ENCODE data around the gene OTUD3.
"Not testable (repeated sequence)": the region's sequence is repeated elsewhere in the genome, so short reads cannot be mapped to it uniquely, and the experiment has no call there.

The OTUD3 gene

DNA sequence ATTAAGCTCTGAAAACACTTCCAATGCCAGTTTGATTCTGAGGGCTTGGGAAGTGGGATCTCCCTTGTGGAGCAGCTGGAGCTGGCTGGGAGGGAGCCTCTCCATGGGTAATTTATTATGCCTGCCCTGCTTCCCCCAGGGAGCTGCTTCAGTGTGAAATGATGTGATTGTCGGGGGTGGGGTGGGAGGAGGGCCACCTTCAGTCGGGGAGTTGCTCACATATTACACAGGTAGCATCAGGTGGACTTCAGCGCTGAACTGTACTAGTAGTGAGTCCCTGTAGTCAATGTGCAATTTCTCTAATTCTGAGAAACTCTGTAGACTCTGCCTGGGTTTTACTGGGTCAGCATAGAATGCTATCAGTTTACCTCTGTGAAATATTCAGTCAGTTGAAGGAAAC, 28.5 kb downstream of the OTUD3 start:
- DNase-seq (ENCODE audit: low read depth in 2 of 2, low spot score in 1 of 2), result no peak

DNA sequence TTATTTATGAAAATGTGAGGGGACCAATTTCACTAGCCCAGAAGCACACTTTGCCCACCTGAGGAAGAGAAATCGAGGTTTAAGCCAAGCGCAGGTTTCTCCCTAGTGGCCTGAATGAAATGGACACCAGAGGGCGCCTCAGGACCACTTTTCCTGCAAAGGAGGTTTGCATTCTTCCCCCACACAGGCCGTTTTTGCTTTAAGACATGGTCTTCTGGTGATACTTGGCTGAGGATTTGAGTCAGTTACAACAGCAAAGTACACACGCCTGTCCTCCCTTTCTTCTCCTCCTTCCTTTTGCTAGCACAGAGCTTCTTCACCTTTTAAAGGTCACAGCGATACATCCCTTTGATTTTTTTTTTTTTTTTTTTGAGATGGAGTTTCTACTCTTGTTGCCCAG, 35.9 kb downstream of the OTUD3 start:
- peak; percentile 66 to 70 for DNase-seq (ENCODE audit: low read depth in 2 of 2, low spot score in 1 of 2)

DNA sequence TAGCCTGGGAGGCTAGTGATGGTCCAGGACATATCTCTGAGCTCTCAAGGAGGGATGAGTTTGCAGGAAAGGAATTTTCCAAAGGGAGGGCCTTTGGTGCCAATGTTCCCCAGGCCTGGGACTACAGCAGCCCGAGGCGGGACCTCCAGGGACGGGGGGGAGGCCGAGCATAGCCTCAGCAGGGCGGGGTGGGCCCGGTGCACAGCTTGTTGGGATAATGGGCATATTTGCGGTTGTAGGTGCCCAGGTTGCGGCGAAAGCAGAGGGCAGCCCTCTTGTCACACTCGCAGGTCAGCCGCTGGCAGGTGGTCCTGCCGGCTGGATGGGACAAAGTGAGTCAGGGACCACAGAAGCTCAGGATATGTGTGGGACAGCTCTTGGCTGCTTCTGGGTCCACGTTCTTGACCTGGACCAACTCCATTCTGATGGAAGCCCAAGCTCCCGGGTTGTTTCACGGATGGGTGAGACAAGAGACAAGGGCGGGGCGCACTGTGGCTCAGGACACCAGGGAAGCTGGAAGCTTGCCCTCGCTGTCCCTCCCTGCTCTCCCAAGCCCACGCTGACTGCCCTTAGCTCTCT, 38.0 kb downstream of the OTUD3 start:
- no peak for DNase-seq (ENCODE audit: low read depth in 2 of 2, low spot score in 1 of 2)

DNA sequence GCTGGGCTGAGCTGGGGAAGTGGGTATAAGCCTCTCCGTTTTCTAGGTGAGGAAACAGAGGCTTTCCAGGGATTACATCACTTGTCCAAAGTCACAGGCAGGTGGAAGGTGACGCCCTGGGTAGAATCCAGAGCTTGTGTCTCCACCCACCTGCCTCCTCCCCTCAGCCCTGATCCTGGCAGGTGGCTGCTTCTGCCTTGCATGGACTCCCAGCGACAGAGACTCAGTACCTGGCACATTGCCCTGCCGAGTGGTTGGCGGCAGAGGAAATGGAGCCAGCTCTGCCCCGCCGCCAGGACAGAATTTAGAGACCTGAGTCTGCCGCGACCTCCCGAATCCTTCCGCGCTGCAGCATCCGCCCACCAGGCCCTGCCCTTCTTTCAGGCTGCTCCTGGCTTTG, 39.1 kb downstream of the OTUD3 start:
- DNase-seq (ENCODE audit: low read depth in 2 of 2, low spot score in 1 of 2), result no peak

DNA sequence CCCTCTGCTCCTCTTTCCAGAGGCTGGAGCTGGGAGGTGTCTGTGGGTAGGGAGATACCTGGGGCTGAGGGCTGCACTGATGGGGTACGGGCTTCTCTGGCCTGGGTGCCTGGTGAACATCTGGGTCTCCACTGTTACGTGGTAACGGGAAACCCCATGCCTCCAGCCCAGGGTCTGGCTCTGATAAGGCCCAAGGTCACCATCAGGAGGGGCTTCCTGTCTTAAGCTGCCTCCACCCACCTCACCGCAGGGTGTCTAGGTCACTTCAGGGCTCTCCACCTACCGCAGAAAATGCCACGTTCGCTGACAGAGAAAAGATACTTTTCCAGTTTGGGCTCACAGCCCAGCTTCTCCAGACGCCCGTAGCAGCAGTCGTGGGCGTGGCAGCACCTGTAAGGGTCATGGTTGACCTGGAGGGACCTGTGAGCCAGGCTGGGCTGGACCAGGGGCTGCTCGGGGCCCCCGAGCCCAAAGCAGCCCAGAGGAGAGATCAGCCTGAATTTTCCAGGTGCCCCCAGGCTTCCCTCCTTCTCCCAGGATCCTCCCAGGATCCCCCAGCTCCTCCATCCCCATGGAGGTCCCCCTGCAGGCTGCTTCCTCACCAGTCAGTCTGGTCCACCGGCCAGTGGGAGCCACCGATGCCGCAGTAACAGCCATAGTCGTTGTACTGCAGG, 40.0 kb downstream of the OTUD3 start:
- no peak for DNase-seq (ENCODE audit: low read depth in 2 of 2, low spot score in 1 of 2)

DNA sequence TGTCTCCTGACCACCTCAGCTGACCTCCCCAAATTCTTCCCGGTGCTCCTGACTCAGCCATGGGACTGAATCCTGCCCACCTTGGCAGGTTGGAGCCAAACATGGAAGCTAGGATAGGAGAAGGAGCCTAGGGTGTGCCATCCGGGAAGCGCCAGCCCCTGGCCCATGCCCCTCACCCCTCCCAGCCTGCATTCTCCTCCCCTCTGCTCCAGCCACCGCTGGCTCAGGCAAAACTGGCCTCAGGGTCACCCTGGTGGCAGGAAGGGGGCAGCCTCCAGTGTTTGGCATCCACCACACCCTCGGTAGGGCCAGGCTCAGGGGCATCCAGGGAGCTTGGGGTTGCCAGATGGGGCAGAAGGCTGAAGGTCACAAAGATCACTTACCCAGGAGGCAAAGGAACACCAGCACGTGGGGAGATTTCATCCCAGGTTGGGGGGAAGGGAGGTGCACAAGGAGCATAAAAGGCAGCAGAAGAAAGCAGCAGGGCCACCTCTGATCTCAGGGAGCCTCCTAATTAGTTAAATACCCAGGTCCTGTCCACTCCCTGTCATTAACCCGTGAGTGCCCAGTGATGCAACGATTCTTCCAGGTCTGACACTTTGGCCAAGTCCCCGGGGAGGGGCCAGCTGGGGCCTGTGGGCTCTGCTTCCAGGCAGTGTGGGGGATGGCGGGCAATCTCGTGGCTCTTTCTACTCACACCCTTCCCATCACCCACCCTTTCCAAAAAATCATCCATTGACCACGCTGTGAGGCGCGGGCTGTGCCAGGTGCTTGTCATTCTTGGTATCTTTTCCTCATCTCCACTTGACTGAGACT, 41.1 kb downstream of the OTUD3 start, which contains the start of gene PLA2G2E:
TSS of gene PLA2G2E (minus strand) at position 481 of the 816 bp plus-strand sequence. CDS start at position 423, 58 bp downstream.
- no peak for DNase-seq (ENCODE audit: low read depth in 2 of 2, low spot score in 1 of 2)

DNA sequence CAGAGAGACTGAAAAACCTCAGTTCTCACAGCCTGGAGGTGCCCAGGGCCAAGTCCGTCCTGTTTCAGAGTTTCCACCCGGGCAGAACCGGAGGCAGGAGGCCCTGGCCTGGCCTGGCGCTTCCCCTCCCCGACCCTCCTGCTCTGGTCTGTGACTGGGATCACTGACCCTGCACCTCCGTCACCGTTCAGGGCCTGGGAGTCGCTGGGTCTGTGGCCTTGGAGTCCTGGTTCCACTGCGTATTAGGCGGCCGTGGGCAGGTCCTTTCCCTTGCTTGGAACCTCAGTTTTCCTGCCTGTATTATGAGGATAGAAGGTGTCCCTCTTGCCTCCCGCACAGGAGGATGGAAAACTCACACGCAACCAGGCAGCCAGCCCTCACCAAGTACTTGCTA, 41.8 kb downstream of the OTUD3 start:
- DNase-seq (ENCODE audit: low read depth in 2 of 2, low spot score in 1 of 2), result no peak

DNA sequence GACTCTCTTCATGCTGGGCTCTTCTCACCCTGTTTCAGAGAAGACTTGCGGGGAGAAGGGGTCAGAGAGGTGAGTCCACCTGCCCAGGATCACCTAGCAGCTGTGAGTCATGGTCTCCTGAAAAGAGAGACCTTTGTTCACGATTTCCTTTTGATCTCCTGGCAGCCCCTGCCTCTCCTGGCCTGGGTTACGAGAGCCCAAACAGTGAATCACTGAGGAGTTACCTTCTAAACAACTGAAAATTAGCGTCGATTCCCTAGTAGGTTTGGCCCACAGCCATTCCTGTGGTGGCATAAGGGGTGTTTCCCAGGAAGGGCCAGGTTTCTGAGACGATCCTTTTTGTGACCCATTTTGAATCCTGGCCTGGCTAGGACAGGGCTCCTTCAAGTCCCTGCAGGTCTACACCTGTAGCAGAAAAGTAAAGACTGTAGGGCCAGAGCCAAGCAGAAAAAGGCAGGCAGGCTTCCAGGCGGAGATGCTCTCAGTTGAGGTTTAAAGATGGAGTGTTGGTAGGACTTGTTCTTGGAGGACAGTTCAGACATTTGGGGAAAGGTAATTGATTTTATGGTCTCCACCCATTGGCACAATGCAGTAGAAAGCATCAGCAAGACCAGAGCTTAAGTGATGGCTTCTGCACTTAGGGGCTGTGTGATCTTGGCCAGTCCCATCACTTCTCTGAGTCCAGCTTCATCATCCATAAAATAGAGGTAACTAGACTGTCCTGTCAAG, 43.3 kb downstream of the OTUD3 start:
- no peak for DNase-seq (ENCODE audit: low read depth in 2 of 2, low spot score in 1 of 2)

DNA sequence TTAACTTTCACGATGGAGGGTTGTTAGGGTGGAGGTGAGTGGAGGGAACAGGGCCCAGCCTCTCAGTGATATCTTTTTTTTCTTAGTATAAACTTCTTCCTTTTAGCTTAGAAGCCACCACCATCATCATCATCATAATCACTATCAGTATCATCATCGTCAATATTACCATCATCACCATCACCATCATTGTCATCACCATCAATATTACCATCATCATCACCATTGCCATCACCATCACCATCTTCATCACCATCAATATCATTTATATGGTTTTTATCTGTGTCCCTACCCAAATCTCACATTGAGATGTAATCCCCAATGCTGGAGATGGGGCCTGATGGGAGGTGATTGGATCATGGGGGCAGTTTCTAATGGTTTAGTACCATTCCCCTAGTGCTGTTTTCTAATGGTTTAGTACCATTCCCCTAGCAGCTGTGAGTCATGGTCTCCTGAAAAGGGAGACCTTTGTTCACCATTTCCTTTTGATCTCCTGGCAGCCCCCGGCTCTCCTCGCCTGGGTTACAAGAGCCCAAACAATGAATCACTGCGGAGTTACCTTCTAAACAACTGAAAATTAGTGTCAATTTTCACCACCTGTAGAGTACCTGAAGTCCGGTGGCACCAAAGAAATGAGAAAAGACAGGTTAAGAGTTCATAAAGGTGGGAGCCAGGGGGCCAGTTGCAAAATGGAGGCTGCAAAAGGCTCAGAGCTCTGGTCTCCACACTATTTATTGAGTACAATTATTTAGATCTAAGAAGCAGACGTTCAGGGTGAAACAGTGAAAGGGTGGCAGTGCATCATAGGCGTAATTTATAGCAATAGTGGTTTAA, 44.3 kb downstream of the OTUD3 start:
- no peak for DNase-seq (ENCODE audit: low read depth in 2 of 2, low spot score in 1 of 2)

DNA sequence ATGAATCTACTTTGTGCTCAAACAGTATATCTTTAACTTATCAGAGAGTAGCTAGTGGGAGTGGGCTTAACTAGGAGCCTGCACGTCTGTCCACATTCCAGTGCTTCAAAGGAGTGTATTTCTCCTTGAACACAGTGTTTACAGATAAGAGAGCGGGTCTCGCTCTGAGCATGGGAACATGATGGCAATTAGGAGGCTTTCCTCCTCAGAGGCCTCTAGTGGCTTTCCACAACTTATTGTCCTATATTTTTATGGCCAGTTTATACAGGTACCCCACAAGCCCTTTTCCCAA, 44.9 kb downstream of the OTUD3 start:
- DNase-seq (ENCODE audit: low read depth in 2 of 2, low spot score in 1 of 2), result not testable (repeated sequence)

DNA sequence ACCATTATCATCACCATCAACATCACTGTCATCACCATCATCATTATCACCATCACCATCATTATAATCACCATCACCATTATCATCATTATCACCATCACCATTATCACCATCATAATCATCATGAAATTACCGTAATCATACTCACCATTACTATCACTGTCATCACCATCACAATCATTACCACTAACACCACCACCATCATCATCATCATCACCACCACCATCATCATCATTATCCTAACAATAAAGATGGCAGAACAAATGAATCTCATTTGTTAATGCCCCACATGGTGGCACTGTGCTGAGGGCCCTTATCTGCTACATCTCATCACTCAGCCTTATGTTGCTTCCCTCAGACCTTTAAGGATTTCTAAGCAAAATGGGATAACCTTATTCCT, 50.7 kb downstream of the OTUD3 start:
- DNase-seq (ENCODE audit: low read depth in 2 of 2, low spot score in 1 of 2), result no peak

DNA sequence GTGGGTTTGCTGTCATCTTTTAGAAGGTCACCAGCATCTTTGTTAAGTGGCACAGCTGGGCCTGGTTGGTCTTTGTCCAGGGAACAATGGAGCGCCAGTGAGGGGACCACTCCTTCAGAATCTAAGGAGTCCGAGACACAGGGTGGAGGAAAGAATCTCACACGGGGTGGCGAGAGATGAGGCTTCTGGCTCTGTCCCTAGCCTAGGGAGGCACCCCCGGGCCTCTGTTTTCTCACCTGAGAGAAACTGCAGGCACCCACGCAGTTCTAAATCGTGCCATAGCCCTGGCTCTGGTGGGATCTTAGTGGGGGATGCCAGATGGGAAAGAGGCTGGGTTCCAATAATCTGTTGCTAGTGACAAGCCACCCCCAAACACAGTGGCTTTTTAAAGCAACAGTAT, 52.1 kb downstream of the OTUD3 start:
- DNase-seq (ENCODE audit: low read depth in 2 of 2, low spot score in 1 of 2), result no peak

DNA sequence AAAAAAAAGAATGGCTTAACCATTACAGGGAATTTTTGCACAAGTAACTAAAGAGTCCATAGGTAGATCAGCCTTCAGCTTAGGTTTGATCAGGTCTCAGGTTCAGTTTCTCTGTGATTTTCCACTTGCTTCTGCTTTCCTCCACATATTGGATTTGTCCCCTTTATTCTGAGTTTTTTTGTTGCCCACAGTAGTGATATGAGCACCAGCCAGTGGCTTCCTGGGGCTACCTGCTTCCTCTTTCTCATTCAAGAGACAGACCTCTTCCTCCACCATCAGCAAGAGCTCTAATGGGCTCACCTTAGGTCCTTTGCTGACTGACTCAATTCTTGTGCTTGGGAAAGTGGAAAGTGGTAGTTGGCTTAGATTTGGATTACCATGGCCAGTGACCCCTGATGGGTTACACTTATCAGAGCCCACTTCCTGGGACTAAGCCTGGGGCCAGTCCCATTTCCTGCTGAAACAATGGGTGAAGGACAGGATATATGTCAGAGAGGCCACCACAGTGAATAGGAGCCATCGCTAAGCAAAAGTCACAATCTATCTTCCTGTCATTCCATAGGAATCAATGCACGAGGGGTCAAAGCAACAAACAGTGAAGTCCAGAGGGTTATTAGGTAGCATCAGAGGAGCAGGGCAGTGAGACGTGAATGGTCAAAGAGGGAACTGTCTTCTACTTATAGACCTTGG, 54.0 kb downstream of the OTUD3 start:
- no peak for DNase-seq (ENCODE audit: low read depth in 2 of 2, low spot score in 1 of 2)

DNA sequence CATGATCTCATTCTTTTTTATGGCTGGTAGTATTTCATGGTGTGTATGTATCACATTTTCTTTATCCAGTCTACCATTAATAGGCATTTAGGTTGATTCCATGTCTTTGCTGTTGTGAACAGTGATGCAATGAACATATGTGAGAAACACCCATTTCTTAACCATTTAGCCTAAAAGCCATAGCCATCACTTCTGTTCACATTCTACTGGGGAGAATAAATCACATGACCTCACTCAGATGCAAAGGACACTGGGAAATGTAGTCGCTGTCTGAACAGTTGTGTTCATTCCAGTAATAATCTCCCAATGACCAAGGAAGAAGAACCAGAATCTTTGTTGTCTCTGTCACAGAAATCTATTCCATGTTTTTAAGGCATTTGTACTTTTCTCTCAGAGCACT, 56.3 kb downstream of the OTUD3 start:
- DNase-seq (ENCODE audit: low read depth in 2 of 2, low spot score in 1 of 2), result no peak

DNA sequence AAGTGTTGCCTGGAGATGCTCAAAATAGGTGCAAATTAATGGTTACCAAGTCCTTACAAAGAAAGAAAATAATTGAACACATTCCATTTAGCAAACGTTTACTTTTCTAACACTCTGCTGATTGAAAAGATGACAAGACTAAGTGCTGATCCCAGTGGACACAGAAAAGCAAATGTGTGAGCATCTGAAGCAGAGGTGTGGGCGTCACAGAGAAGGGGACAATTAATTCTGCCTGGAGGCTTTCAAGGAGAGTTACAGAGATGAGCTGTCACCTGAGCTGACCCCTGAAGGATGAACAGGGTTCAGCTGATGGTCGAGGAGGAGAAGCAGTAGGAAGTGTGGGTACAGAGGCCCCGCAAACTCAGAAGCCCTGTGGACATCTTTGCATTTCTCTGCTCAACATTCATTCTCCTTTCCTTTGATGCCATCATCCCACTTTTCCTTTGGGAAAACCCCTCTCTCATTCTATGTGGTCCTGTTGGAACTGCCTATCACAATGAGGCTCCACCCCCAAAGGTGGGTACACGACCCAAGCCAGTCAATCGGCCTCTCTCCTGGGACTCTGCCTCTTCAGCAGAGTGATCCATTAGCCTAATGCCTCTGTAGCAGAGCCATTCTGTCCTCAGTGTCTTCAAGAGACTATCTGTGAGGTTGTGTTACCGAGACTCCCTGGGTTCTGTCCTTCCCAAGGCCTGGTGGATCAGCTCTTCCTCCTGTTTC, 58.5 kb downstream of the OTUD3 start:
- no peak for DNase-seq (ENCODE audit: low read depth in 2 of 2, low spot score in 1 of 2)

DNA sequence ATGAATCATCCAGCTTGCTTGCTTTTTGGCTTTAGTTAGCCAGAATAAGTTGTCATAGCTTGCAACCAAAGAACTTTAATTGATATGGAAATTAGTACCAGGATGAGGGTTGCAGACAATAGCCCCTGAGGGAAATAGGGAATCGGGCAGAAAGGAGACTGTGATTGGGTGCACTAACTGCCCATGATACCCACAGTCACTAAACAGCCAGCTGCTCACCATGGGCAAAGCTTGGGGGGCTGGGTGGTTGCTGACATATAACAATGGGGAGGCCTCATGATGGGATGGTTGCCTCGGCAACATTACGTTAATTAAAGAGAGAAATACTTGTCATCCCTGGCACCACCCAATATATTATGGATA, 59.0 kb downstream of the OTUD3 start:
- no peak for DNase-seq (ENCODE audit: low read depth in 2 of 2, low spot score in 1 of 2)

DNA sequence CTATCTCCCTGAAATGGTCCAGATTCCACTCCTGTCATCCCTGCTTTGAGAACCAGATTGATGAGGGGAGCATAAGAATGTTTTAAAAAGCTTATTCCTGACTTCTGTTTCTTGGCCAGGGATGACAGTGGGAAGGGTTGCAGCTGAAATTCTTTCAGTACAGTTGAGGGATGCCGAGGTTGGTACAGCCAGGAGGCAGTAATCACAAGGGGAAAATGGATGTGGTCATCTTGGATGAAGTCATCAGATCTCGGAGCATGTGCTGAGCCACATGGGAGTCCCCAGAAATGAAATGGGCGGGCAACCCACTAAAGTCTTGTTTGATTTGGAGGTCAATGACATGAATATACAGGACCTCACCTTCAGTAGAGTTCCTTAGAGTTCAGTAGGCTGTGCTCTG, 59.9 kb downstream of the OTUD3 start:
- no peak for DNase-seq (ENCODE audit: low read depth in 2 of 2, low spot score in 1 of 2)

DNA sequence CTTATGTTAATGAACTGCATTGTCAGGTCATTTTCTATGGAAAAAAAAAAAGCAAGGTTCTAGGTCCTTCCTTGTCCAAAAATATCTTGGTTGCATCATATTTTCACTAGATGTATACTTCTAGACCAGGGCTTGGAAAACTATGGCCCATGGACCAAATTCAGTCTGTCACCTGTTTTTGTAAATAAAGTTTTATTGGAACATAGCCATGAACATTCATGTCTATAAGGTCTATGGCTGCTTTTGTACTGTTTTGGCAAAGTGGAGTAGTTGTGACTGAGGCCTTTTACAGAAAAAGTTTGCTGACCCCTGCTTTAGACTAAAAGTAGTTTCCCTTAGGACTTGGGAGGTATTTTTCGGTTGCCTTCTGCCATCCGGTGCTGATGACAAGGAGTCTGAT, 60.5 kb downstream of the OTUD3 start:
- DNase-seq (ENCODE audit: low read depth in 2 of 2, low spot score in 1 of 2), result no peak

DNA sequence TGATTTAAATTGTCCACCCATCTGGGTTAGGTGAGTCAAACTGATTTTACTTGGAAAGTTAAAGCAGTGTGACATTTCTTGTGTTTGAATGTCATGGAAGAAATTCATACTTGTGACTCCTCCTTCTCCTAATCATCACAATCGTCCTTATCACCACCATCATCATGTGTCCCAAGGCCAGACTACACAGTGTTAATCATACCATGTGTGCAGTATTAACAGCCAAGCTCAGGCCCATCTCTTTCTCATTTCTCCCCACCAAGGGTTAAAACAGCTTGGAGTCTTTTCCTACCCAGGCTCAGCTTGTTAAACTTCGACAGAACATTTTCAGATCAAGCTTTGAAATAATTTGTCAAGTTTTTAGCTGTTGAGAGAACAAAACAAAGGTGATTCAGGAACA, 63.7 kb downstream of the OTUD3 start:
- no peak for DNase-seq (ENCODE audit: low read depth in 2 of 2, low spot score in 1 of 2)

DNA sequence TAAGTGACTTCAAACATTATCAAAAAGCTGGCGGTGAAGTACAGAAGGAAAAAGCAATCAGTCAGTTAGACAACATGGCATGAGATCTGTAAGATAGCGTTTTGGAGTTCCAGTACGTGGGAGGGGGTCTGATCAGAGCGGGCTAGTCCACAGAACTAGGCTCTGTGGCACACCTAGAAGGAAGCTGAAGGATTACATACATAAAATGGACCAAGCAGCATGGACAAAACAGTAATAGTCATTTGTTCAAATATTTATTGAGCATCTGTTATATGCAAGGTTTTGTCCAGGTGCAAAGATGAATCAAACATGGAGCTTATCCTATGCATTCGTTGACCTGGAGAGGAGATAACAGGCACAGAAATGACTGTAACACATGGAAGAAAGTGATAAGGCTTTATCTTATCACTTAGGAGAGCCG, 64.1 kb downstream of the OTUD3 start:
- no peak for DNase-seq (ENCODE audit: low read depth in 2 of 2, low spot score in 1 of 2)
